Measurements from ENCODE around the gene RPS27.
"Not testable (repeated sequence)": the region's sequence is repeated elsewhere in the genome, so short reads cannot be mapped to it uniquely, and the experiment has no call there.

RPS27 gene

DNA sequence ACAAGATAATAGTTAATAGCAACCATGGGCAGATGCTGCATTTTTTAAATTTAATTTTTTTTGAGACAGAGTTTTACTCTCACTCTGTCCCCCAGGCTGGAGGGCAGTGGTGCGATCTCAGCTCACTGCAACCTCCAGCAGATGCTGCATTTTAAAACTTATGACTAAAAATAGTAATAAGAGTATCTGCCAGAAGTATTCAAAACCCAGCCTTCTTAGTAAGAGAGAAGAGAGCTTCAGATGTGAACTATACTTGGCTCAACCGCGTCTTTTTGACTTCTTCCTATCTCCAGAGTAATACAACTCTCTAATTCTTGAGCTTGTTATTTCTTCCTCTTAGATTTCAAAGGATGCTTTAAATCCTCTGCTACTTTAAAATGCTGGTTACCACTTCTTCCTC lies 4.6 kb downstream of the RPS27 start:
- Histone ChIP-seq H3K27ac (replicated peaks; ENCODE audit: low read length) (no peak overlapping the region), H2AFZ (ENCODE audit: low read length) (no peak overlapping the region), H2BK120ac (ENCODE audit: low read depth, low read length) (no peak overlapping the region), H3K9ac (ENCODE audit: low read depth, low read length, poor library complexity) (no peak overlapping the region), H4K8ac (ENCODE audit: low read depth, low read length) (no peak overlapping the region), H3K4me3 (ENCODE audit: low read length in 2 of 2) (no peak overlapping the region), H4K91ac (ENCODE audit: low read depth, low read length, poor library complexity) (no peak overlapping the region), H3K27me3 (ENCODE audit: control insufficient read depth in 3 of 3, insufficient read depth in 3 of 3, low read depth in 1 of 3, low read length in 3 of 3) (no peaks in the 10 kb centered on the region), H2BK12ac (ENCODE audit: low read length) (no peak overlapping the region), H3K4me2 (ENCODE audit: insufficient read depth, low read length, poor library complexity, severe bottlenecking) (no peak overlapping the region), H2BK15ac (ENCODE audit: low read length) (no peak overlapping the region), H3K79me1 (ENCODE audit: low read depth, low read length) (peaks cover 5% of the 10 kb centered on the region), H2AK5ac (ENCODE audit: low read depth, low read length) (no peak overlapping the region), H3K18ac (ENCODE audit: low read length) (no peak overlapping the region), H3K14ac (ENCODE audit: low read length) (no peak overlapping the region), H2BK5ac (ENCODE audit: low read length) (no peak overlapping the region), H3K36me3 (replicated peaks in 1 of 2; ENCODE audit: control insufficient read depth in 2 of 2, insufficient read depth in 2 of 2, low read length in 2 of 2) (peaks cover 25 to 45% of the 10 kb centered on the region in 2 donors), H3K9me3 (replicated peaks in 1 of 2; ENCODE audit: control insufficient read depth in 2 of 2, insufficient read depth in 1 of 2, low read depth in 1 of 2, low read length in 2 of 2) (peaks cover 3 to 6% of the 10 kb centered on the region in 2 donors), H3K4me1 (ENCODE audit: control insufficient read depth in 2 of 2, insufficient read depth in 1 of 2, low read depth in 1 of 2, low read length in 2 of 2) (peaks cover 3 to 8% of the 10 kb centered on the region in 2 donors), H3K23ac (ENCODE audit: low read depth, low read length, poor library complexity) (no peak overlapping the region), H3K4ac (ENCODE audit: low read length) (no peak overlapping the region)
- DNase-seq (ENCODE audit: low spot score): no peak
- no CpG with 5 or more reads among the region's 3 CpGs for WGBS, 2 donors (ENCODE audit: extremely low coverage in 2 of 2, insufficient read length in 2 of 2, insufficient replicate concordance in 1 of 2)

DNA sequence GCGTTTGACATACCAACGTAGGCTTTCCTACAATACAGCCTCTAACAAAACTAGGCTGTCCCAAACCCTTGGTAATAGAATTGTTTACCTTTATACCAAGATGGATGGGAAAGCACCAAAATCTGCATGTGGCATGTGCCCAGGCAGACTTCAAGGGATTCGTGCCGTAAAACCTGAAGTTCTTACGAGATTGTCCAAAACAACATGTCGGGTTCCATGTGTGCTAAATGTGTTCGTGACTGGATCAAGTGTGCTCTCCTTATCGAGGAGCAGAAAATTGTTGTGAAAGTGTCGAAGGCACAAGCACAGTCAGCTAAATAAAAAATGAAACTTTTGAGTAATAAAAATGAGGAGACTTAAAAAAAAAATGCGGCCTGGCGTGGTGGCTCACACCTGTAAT lies 5.1 kb downstream of the RPS27 start:
- no peak overlapping the region for H3K18ac ChIP-seq (ENCODE audit: low read length)
- H4K91ac ChIP-seq (ENCODE audit: low read depth, low read length, poor library complexity): no peak overlapping the region
- no peak overlapping the region for H2BK5ac ChIP-seq (ENCODE audit: low read length)
- H3K9me3 ChIP-seq (replicated peaks in 1 of 2; ENCODE audit: control insufficient read depth in 2 of 2, insufficient read depth in 1 of 2, low read depth in 1 of 2, low read length in 2 of 2): peaks cover 3 to 6% of the 10 kb centered on the region in 2 donors
- H4K8ac ChIP-seq (ENCODE audit: low read depth, low read length): no peak overlapping the region
- H3K9ac ChIP-seq (ENCODE audit: low read depth, low read length, poor library complexity): no peak overlapping the region
- no peak overlapping the region for H2BK120ac ChIP-seq (ENCODE audit: low read depth, low read length)
- no peaks in the 10 kb centered on the region for H3K27me3 ChIP-seq (ENCODE audit: control insufficient read depth in 3 of 3, insufficient read depth in 3 of 3, low read depth in 1 of 3, low read length in 3 of 3)
- H3K14ac ChIP-seq (ENCODE audit: low read length): no peak overlapping the region
- H3K23ac ChIP-seq (ENCODE audit: low read depth, low read length, poor library complexity): no peak overlapping the region
- H3K4me1 ChIP-seq (ENCODE audit: control insufficient read depth in 2 of 2, insufficient read depth in 1 of 2, low read depth in 1 of 2, low read length in 2 of 2): peaks cover 3 to 8% of the 10 kb centered on the region in 2 donors
- H3K4me3 ChIP-seq (ENCODE audit: low read length in 2 of 2): no peak overlapping the region
- no peak overlapping the region for H3K4ac ChIP-seq (ENCODE audit: low read length)
- H2AFZ ChIP-seq (ENCODE audit: low read length): no peak overlapping the region
- DNase-seq (ENCODE audit: low spot score): no peak
- H2AK5ac ChIP-seq (ENCODE audit: low read depth, low read length): no peak overlapping the region
- peaks cover 5% of the 10 kb centered on the region for H3K79me1 ChIP-seq (ENCODE audit: low read depth, low read length)
- no CpG with 5 or more reads among the region's 11 CpGs for WGBS, 2 donors (ENCODE audit: extremely low coverage in 2 of 2, insufficient read length in 2 of 2, insufficient replicate concordance in 1 of 2)
- no peak overlapping the region for H2BK12ac ChIP-seq (ENCODE audit: low read length)
- no peak overlapping the region for H3K4me2 ChIP-seq (ENCODE audit: insufficient read depth, low read length, poor library complexity, severe bottlenecking)
- H2BK15ac ChIP-seq (ENCODE audit: low read length): no peak overlapping the region
- no peak overlapping the region for H3K27ac ChIP-seq (replicated peaks; ENCODE audit: low read length)
- H3K36me3 ChIP-seq (replicated peaks in 1 of 2; ENCODE audit: control insufficient read depth in 2 of 2, insufficient read depth in 2 of 2, low read length in 2 of 2): peaks cover 25 to 45% of the 10 kb centered on the region in 2 donors

DNA sequence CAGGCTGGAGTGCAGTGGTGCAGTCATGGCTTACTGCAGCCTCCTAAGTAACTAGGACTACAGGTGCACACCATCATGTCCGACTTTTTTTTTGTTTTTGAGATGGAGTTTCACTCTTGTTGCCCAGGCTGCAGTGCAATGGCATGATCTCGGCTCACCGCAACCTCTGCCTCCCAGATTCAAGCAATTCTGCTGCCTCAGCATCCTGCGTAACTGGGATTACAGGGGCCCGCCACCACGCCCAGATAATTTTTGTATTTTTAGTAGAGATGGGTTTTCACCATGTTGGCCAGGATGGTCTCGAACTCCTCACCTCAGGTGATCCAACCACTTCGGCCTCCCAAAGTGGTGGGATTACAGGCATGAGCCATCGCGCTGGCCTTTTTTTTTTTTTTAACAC lies 6.3 kb downstream of the RPS27 start:
- not testable (repeated sequence) for H2BK12ac ChIP-seq (ENCODE audit: low read length)

DNA sequence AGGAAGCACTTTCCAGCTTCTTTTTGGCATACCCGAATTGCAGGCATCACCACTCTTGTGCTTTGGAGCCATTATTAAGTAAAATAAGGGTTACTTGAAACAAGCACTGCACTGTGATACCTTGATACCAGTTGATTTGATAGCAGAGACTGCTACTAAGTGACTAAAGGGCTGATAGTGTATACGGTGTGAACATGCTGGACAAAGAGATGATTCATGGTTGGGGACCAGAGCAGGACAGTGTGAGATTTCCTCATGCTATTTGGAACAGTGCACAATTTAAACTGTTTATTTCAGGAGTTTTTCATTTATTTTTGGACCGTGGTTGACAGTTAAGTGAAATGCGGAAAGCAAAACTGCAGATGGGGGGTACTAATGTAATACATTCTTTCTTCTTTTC lies 9.9 kb downstream of the RPS27 start:
- Histone ChIP-seq H4K8ac (ENCODE audit: low read depth, low read length) (no peak overlapping the region), H4K91ac (ENCODE audit: low read depth, low read length, poor library complexity) (no peak overlapping the region), H3K27me3 (ENCODE audit: control insufficient read depth in 3 of 3, insufficient read depth in 3 of 3, low read depth in 1 of 3, low read length in 3 of 3) (no peaks in the 10 kb centered on the region), H3K14ac (ENCODE audit: low read length) (no peak overlapping the region), H3K4me2 (ENCODE audit: insufficient read depth, low read length, poor library complexity, severe bottlenecking) (no peak overlapping the region), H2AFZ (ENCODE audit: low read length) (no peak overlapping the region), H2BK5ac (ENCODE audit: low read length) (no peak overlapping the region), H3K79me1 (ENCODE audit: low read depth, low read length) (no peaks in the 10 kb centered on the region), H2AK5ac (ENCODE audit: low read depth, low read length) (no peak overlapping the region), H3K4me3 (ENCODE audit: low read length in 2 of 2) (no peak overlapping the region), H3K27ac (replicated peaks; ENCODE audit: low read length) (no peak overlapping the region), H3K4me1 (ENCODE audit: control insufficient read depth in 2 of 2, insufficient read depth in 1 of 2, low read depth in 1 of 2, low read length in 2 of 2) (peaks cover 0 to 6% of the 10 kb centered on the region in 2 donors), H2BK15ac (ENCODE audit: low read length) (no peak overlapping the region), H2BK12ac (ENCODE audit: low read length) (no peak overlapping the region), H3K18ac (ENCODE audit: low read length) (no peak overlapping the region), H2BK120ac (ENCODE audit: low read depth, low read length) (no peak overlapping the region), H3K36me3 (replicated peaks in 1 of 2; ENCODE audit: control insufficient read depth in 2 of 2, insufficient read depth in 2 of 2, low read length in 2 of 2) (peaks cover 3 to 4% of the 10 kb centered on the region in 2 donors), H3K9me3 (replicated peaks in 1 of 2; ENCODE audit: control insufficient read depth in 2 of 2, insufficient read depth in 1 of 2, low read depth in 1 of 2, low read length in 2 of 2) (peaks cover 3% of the 10 kb centered on the region in 2 donors), H3K4ac (ENCODE audit: low read length) (no peak overlapping the region), H3K9ac (ENCODE audit: low read depth, low read length, poor library complexity) (no peak overlapping the region), H3K23ac (ENCODE audit: low read depth, low read length, poor library complexity) (no peak overlapping the region)
- WGBS, 2 donors (ENCODE audit: extremely low coverage in 2 of 2, insufficient read length in 2 of 2, insufficient replicate concordance in 1 of 2): no CpG with 5 or more reads among the region's 4 CpGs
- no peak for DNase-seq (ENCODE audit: low spot score)

More for the DNA sequence above, 6.3 kb downstream of the RPS27 start:
- not testable (repeated sequence) for H4K8ac ChIP-seq (ENCODE audit: low read depth, low read length); H3K9me3 ChIP-seq (replicated peaks in 1 of 2; ENCODE audit: control insufficient read depth in 2 of 2, insufficient read depth in 1 of 2, low read depth in 1 of 2, low read length in 2 of 2); H3K14ac ChIP-seq (ENCODE audit: low read length); H2BK15ac ChIP-seq (ENCODE audit: low read length); H2BK5ac ChIP-seq (ENCODE audit: low read length); H2AFZ ChIP-seq (ENCODE audit: low read length); H3K27ac ChIP-seq (replicated peaks; ENCODE audit: low read length); H3K23ac ChIP-seq (ENCODE audit: low read depth, low read length, poor library complexity); DNase-seq (ENCODE audit: low spot score); H3K18ac ChIP-seq (ENCODE audit: low read length); H4K91ac ChIP-seq (ENCODE audit: low read depth, low read length, poor library complexity); H3K4me3 ChIP-seq (ENCODE audit: low read length in 2 of 2); H2BK120ac ChIP-seq (ENCODE audit: low read depth, low read length); H3K27me3 ChIP-seq (ENCODE audit: control insufficient read depth in 3 of 3, insufficient read depth in 3 of 3, low read depth in 1 of 3, low read length in 3 of 3); H3K9ac ChIP-seq (ENCODE audit: low read depth, low read length, poor library complexity); H3K4ac ChIP-seq (ENCODE audit: low read length); H3K4me2 ChIP-seq (ENCODE audit: insufficient read depth, low read length, poor library complexity, severe bottlenecking); H2AK5ac ChIP-seq (ENCODE audit: low read depth, low read length); H3K4me1 ChIP-seq (ENCODE audit: control insufficient read depth in 2 of 2, insufficient read depth in 1 of 2, low read depth in 1 of 2, low read length in 2 of 2); H3K79me1 ChIP-seq (ENCODE audit: low read depth, low read length)
- WGBS, 2 donors (ENCODE audit: extremely low coverage in 2 of 2, insufficient read length in 2 of 2, insufficient replicate concordance in 1 of 2): no CpG with 5 or more reads among the region's 10 CpGs
- peaks cover 23 to 36% of the 10 kb centered on the region in 2 donors for H3K36me3 ChIP-seq (replicated peaks in 1 of 2; ENCODE audit: control insufficient read depth in 2 of 2, insufficient read depth in 2 of 2, low read length in 2 of 2)
